Stomach (tissue), 19 donors: ENCODE data around the gene DNAJC16. TPM values are rescaled to one million over a fixed set of nuclear protein-coding genes. Genes with fewer than 3 reads are reported as not detected.

Experiments
- DNase-seq, 2 donors: peaks; one replicate each; pipeline versions ENCODE4 v3.0.0 to v3.0.0-alpha.2; 2013 to 2019
- H3K27ac ChIP-seq, 5 donors: fragments of 200-600 bp in 4 of 5; sonication (generic) in 4 of 5; one replicate each; pipeline ENCODE4 v1.5.1; 2013 to 2019; ENCODE audit warnings: mild to moderate bottlenecking in 1 of 5, moderate library complexity in 1 of 5
- H3K27me3 ChIP-seq, 3 donors: fragments of 200-600 bp; sonication (generic); one replicate each; pipeline ENCODE4 v1.5.1; 2017 to 2019; ENCODE audit warnings: mixed run types in 1 of 3
- H3K36me3 ChIP-seq, 4 donors: fragments of 200-600 bp; sonication (generic); 1 replicate in 3 of 4; 2 replicates in 1 of 4; pipeline ENCODE4 v1.5.1; 2016 to 2019
- H3K4me1 ChIP-seq, 4 donors: fragments of 200-600 bp; sonication (generic); one replicate each; pipeline ENCODE4 v1.5.1; 2016 to 2019
- H3K4me3 ChIP-seq, 4 donors: fragments of 200-600 bp; sonication (generic) in 3 of 4; one replicate each; pipeline ENCODE4 v1.5.1; 2016 to 2019; ENCODE audit warnings: mild to moderate bottlenecking in 1 of 4
- H3K9me3 ChIP-seq, 4 donors: fragments of 200-600 bp; sonication (generic); one replicate each; pipeline ENCODE4 v1.5.1; 2016 to 2019
- CTCF ChIP-seq, 7 experiments: fragments of 450-650 bp in 4 of 7; fragments of 200-600 bp in 3 of 7; sonication (generic) in 3 of 7; IDR thresholded peaks; one replicate each; pipeline ENCODE4 v1.5.1; 2016 to 2019; ENCODE audit warnings: antibody characterized with exemption in 7 of 7, control low read depth in 2 of 7, mild to moderate bottlenecking in 1 of 7
- EP300 ChIP-seq: sonication (generic); formaldehyde crosslinking; IDR thresholded peaks from one replicate; pipeline ENCODE4 v1.6.1; 2017; ENCODE audit warnings: antibody characterized with exemption
- POLR2A ChIP-seq, 4 donors: fragments of 450-650 bp; IDR thresholded peaks; one replicate each; pipeline ENCODE4 v1.6.1; 2016; ENCODE audit warnings: antibody characterized with exemption in 4 of 4, control low read depth in 2 of 4, mild to moderate bottlenecking in 1 of 4, moderate library complexity in 1 of 4
- POLR2AphosphoS5 ChIP-seq, 3 donors: sonication (generic); formaldehyde crosslinking; IDR thresholded peaks; one replicate each; pipeline ENCODE4 v1.6.1; 2016; ENCODE audit warnings: antibody characterized with exemption in 3 of 3
- WGBS, 5 donors: extraction: QIAGEN DNeasy Blood & Tissue Kit in 3 of 5; methylation state at CpG; one replicate each; pipeline versions ENCODE4 v1.1.5 to v1.1.7; 2013 to 2018; 5-methylcytosine and 5-hydroxymethylcytosine counted together
- intact Hi-C: fragments of 100-400 bp; cut with DNase I; formaldehyde crosslinking; loops from one replicate; pipeline ENCODE4 v1.15.1; 2023; ENCODE audit warnings: low total_unique reads
- long read RNA-seq, 10 donors: transcript quantifications; one replicate each; lab custom pipeline, GENCODE V29; 2026
- polyA plus RNA-seq, 3 donors: library from polyadenylated mRNA; stranded (reverse); fragments of 200-250 nt; gene quantifications; one replicate each; pipeline ENCODE4 v1.2.3, GENCODE V29; 2013
- total RNA-seq, 5 donors: library from RNA; depleted of rRNA; stranded (reverse); fragments of >200 nt; gene quantifications; one replicate each; pipeline versions ENCODE4 v1.1.0 to v1.2.3, GENCODE V29; 2014 to 2016
- donor health status: healthy with polysubstance abuse.
- donor health status: Bipolar disorder and iron deficiency.
- donor health status: healthy.

DNAJC16 gene
- total RNA-seq: 10 to 100 TPM in 4 of 5 donors, 1 to 10 TPM in 1; 2.9 to 26.4 (median 21.7) TPM
- 1 to 10 TPM; 1.8 to 3.8 (median 2.6) TPM for polyA plus RNA-seq
- long read RNA-seq, donor 1: 0 reads
- long read RNA-seq, donor 2, full-length matches to known transcripts: 2 of 8 reads
- long read RNA-seq, donor 2, partial matches to known transcripts: 6 of 8 reads
- long read RNA-seq, donor 2, other reads (novel, unspliced or antisense): 0 of 8 reads
- long read RNA-seq, donor 3, full-length matches to known transcripts: 1 of 1 reads
- long read RNA-seq, donor 3, partial matches to known transcripts: 0 of 1 reads
- long read RNA-seq, donor 3, other reads (novel, unspliced or antisense): 0 of 1 reads
- long read RNA-seq, donor 4: 0 reads
- long read RNA-seq, donor 5, full-length matches to known transcripts: 3 of 3 reads
- long read RNA-seq, donor 5, partial matches to known transcripts: 0 of 3 reads
- long read RNA-seq, donor 5, other reads (novel, unspliced or antisense): 0 of 3 reads
- long read RNA-seq, donor 6: 0 reads
- long read RNA-seq, donor 7, full-length matches to known transcripts: 2 of 2 reads
- long read RNA-seq, donor 7, partial matches to known transcripts: 0 of 2 reads
- long read RNA-seq, donor 7, other reads (novel, unspliced or antisense): 0 of 2 reads
- long read RNA-seq, donor 8, full-length matches to known transcripts: 2 of 2 reads
- long read RNA-seq, donor 8, partial matches to known transcripts: 0 of 2 reads
- long read RNA-seq, donor 8, other reads (novel, unspliced or antisense): 0 of 2 reads
- long read RNA-seq, donor 9, partial matches to known transcripts: 0 of 1 reads
- long read RNA-seq, donor 9, other reads (novel, unspliced or antisense): 0 of 1 reads
- long read RNA-seq, donor 10, partial matches to known transcripts: 0 of 1 reads
- long read RNA-seq, donor 10, other reads (novel, unspliced or antisense): 0 of 1 reads

DNA sequence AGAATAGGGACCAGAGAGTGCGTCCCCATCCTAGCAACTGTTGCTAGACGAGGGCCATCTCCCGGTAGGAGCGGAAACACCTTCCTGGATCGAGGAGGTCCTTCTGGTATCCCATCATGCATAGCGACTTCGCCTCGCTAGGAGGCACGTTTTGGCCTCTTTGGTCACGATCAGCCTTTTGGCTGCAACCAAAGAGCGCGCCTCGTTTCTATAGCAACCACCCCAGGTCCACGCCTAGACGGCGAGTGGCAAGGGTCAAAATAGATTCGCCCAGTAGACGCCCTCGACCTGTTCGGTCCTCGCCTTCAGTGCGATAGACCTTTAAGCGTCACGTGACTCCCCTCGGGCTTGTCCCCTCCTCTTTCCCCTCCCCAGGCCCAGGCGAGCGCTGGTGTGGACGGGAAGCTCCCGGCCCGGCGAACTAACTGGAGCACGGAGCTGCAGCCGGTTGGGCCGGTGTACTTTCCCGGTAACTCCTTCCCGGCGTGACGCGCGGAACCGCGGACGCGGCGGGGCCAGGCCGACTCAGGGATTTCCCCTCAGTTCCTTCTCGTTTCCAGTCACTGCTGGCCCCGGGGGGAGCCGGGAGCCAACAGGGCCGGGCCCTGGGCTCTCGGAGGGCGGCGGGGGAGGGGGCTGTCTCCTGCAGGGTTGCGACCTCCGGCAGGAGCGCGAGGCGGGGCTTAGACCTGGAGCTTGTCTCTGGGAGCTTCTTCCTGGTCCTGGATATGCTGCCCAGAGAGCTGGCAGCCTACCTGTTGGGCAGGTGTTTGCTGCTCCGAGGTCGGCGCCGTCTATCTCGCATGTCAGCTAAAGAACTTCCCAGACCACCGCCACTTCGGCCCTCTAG, at the start of gene DNAJC16:
TSS of gene DNAJC16 (plus strand) at position 359 of the 850 bp plus-strand sequence. CDS start 2,258 bp downstream, outside the sequence.
- intact Hi-C loops: no loop called here
- no peak for TF ChIP-seq EP300
- peak; percentile 91 to 100 (median 100) for TF ChIP-seq POLR2AphosphoS5 (IDR thresholded peaks at IDR 0.05)
- peak in 2 of 7 experiments; percentile 26 to 42 for TF ChIP-seq CTCF (IDR thresholded peaks at IDR 0.05)
- TF ChIP-seq POLR2A (IDR thresholded peaks at IDR 0.05): peak in 2 of 4 donors; percentile 51 to 80

DNA sequence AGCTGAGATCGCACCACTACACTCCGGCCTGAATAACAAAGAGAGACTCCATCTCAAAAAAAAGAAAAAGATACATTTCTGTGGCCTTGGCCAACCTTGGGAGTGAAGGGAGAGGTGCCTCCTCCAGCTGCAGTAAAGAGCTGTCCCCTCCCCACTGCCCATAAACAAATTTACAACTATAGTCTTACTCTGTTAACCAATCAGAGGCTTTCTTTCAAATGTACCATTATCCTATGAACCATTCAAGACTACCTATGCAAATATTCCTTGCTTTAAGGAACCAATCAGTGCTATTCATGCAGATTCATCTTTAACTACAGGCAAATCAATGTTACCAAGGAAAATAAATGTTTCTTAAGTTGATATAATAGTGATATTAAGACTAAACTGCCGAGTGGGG, 49.7 kb upstream of the DNAJC16 start:
- TF ChIP-seq CTCF (IDR thresholded peaks at IDR 0.05) (no peak), POLR2A (IDR thresholded peaks at IDR 0.05) (no peak), POLR2AphosphoS5 (IDR thresholded peaks at IDR 0.05) (no peak), EP300 (no peak)
- 88 to 95% (median 91%) methylated on average over 3 of the region's 3 CpGs for WGBS, 5 donors
- H3K9me3 ChIP-seq: no peaks in the 10 kb centered on the region
- no peaks in the 10 kb centered on the region for H3K36me3 ChIP-seq
- no peaks in the 10 kb centered on the region for H3K4me1 ChIP-seq
- DNase-seq: no peak
- intact Hi-C loops: no loop called here
- H3K4me3 ChIP-seq: no peak overlapping the region
- H3K27me3 ChIP-seq: no peaks in the 10 kb centered on the region
- H3K27ac ChIP-seq: no peak overlapping the region

More for the DNA sequence above, at the start of gene DNAJC16:
- DNase-seq: peak; percentile 99 to 100
- Histone ChIP-seq H3K27ac (peak within 1 kb of the TSS; percentile 97 to 99 (median 98)), H3K27me3 (no peaks in the 10 kb centered on the region), H3K9me3 (no peaks in the 10 kb centered on the region), H3K4me3 (peak within 1 kb of the TSS; percentile 78 to 94 (median 82)), H3K4me1 (peaks cover 30 to 51% (median 43%) of the 10 kb centered on the region in 4 donors), H3K36me3 (peaks cover 0 to 22% (median 17%) of the 10 kb centered on the region in 4 donors)
- WGBS, 5 donors: 0 to 1% (median 0%) methylated on average over 22 to 65 of the region's 65 CpGs

DNA sequence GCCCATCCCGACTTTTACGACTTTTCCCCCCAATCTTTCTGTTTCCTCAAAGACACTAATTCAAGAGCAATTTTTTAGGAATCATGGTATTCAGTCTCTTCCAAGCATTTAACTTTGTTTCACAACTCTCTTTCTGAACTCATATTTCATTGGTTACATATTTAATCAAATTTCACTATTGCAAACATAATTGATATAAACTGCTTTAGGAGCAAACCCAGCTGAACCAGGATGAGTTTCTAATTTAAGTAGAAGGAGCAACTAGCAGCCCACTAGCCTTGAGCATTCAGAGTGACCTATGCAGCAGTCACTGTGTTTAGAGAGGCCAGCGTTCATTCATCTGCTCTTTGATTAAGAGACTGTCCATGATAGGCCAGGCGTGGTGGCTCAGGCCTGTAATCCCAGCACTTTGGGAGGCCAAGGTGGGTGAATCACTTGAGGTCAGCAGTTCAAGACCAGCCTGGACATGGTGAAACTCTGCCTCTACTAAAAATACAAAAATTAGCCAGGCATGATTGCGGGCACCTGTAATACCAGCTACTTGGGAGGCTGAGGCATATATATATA, 48.9 kb upstream of the DNAJC16 start:
- intact Hi-C loops: no loop called here
- WGBS, 5 donors: 80 to 91% (median 86%) methylated on average over 5 of the region's 5 CpGs
- no peak overlapping the region for H3K4me3 ChIP-seq

More for the DNA sequence above, 48.9 kb upstream of the DNAJC16 start:
- no peaks in the 10 kb centered on the region for H3K4me1 ChIP-seq
- H3K27ac ChIP-seq: no peak overlapping the region
- H3K36me3 ChIP-seq: no peaks in the 10 kb centered on the region
- H3K9me3 ChIP-seq: no peaks in the 10 kb centered on the region
- no peaks in the 10 kb centered on the region for H3K27me3 ChIP-seq
- DNase-seq: no peak
- TF ChIP-seq POLR2AphosphoS5 (IDR thresholded peaks at IDR 0.05): no peak
- no peak for TF ChIP-seq CTCF (IDR thresholded peaks at IDR 0.05)
- no peak for TF ChIP-seq EP300
- no peak for TF ChIP-seq POLR2A (IDR thresholded peaks at IDR 0.05)
